GM18505 (cell line): ENCODE data around the gene CDC42SE2.
"Not testable (repeated sequence)": the region's sequence is repeated elsewhere in the genome, so short reads cannot be mapped to it uniquely, and the experiment has no call there.

Experiments used
- ATAC-seq: cut with Tn5 transposase; IDR thresholded peaks from one replicate; pipeline ENCODE4 v1.9.1; 2021; ENCODE audit not compliant: unreplicated experiment
- POLR2A ChIP-seq: IDR thresholded peaks from 4 replicates; pipeline ENCODE4 v1.6.1; 2011; ENCODE audit warnings: borderline replicate concordance; ENCODE audit not compliant: insufficient read depth, insufficient read length; ENCODE audit errors: extremely low read depth

CDC42SE2 gene

GRCh38 chr5:131260895-131261294 is 3.0 kb upstream of the CDC42SE2 start:
- TF ChIP-seq POLR2A, result no peak
- ATAC-seq, result no peak

- TF ChIP-seq POLR2A, result no peak
- no peak for ATAC-seq
Measured at GRCh38 chr5:131261483-131261882, 2.4 kb upstream of the CDC42SE2 start.

- peak; percentile 18 for ATAC-seq
- TF ChIP-seq POLR2A, result no peak
Measured at GRCh38 chr5:131262953-131263541, 806 bp upstream of the CDC42SE2 start.

GRCh38 chr5:131264451-131265099 is 722 bp downstream of the CDC42SE2 start:
- ATAC-seq, result peak; percentile 2

DNA sequence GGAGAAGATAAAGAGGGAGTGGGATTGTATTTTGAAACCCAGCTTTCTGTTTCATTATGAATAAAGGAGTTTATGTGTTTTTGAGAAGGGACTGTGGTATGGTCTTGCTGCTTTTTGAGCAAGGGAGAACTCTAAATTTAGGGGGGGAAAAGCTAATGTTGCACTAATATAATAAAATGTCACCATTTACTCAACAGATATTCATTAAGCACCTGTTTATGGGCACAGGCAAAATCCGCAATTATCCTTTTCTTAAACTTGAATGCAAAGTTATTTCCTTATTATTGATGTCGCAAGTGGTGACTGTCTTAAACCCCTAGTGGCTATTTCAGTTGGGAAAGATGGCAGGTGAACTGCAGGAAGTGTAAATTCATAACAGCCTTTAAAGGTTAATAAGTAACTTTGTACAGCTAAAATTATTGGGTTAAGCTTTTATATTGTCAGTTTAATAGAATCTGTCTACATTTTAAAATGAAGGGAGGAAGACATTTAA is 1.5 kb downstream of the CDC42SE2 start:
- ATAC-seq, result peak; percentile 16
- TF ChIP-seq POLR2A, result no peak

More at GRCh38 chr5:131264451-131265099, 722 bp downstream of the CDC42SE2 start:
- no peak for TF ChIP-seq POLR2A

DNA sequence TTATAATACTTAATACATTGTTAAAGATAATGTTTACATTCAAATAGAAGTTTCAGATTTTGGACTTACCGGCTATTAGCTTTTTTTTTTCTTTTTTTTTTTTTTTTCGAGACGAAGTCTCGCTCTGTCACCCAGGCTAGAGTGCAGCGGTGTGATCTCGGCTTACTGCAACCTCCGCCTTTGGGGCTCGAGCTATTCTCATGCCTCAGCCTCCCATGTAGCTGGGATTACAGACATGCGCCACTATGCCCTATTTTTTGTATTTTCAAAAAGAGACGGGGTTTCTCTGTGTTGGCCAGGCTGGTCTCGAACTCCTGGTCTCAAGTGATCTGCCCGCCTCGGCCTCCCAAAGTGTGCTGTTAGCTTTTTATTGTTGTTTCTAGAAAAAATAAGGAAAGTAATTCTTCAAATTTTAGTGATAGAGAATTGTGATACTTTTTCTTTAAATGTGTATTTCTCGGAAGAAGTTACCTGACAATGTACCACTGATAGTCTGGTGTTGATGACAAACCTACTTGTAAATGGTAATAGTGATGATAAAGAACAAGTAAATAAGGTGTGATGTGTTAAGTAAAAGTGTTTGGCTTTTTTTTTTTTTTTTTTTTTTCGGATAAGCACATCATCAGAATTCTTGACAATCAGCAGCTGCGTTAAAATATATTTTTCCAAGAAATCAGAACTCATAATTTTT is 2.7 kb downstream of the CDC42SE2 start:
- no peak for TF ChIP-seq POLR2A
- ATAC-seq, result no peak

GRCh38 chr5:131268758-131269370 is 5.0 kb downstream of the CDC42SE2 start:
- no peak for ATAC-seq
- TF ChIP-seq POLR2A, result no peak

- no peak for TF ChIP-seq POLR2A
Measured at GRCh38 chr5:131270809-131271208, 7.0 kb downstream of the CDC42SE2 start.

GRCh38 chr5:131271888-131272287 is 8.0 kb downstream of the CDC42SE2 start:
- not testable (repeated sequence) for ATAC-seq

More at GRCh38 chr5:131270809-131271208, 7.0 kb downstream of the CDC42SE2 start:
- ATAC-seq, result no peak

GRCh38 chr5:131272307-131272706 is 8.5 kb downstream of the CDC42SE2 start:
- no peak for TF ChIP-seq POLR2A
- ATAC-seq, result no peak

- no peak for TF ChIP-seq POLR2A
- no peak for ATAC-seq
Measured at GRCh38 chr5:131272724-131273123, 8.9 kb downstream of the CDC42SE2 start.

DNA sequence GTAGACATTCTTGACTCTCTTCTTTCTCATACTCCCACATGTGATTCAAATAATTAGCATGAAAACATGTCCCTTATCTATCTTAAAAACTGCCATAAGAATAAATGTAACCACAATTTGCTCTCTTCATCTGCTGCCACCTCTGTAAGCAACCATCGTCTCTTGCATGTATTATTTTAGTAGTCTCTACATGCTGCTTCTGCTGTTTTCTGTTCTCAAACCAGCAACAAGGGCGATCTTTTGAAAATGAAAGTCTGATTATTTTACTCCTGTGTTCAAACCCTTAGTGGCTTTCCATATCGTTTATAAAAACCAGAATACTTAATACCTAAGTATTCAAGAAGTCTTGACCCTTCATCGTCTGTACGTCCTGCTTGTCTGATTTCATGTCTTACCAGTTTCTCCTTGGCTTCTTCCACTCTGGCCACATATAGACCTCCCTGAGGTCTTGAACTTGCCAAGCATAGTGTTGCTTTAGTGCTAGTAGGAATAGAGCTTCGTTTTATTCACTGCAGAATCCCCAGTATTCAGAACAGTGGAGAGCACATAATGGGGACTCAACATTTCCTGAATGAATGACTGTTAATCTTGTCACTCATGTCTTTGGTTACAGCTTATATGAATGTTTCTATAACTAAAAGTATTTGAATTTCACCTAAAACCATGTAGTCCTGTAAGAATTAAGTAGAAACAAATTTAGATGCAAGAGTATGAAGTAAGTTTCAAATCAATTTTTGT is 10.6 kb downstream of the CDC42SE2 start:
- no peak for ATAC-seq
- no peak for TF ChIP-seq POLR2A

GRCh38 chr5:131276072-131276471 is 12.2 kb downstream of the CDC42SE2 start:
- no peak for ATAC-seq
- TF ChIP-seq POLR2A, result no peak
